SH-SY5Y (cell line): Measurements from ENCODE around the gene CD46.

ENCODE experiments used
- GATA2 ChIP-seq: IDR thresholded peaks from 2 replicates; pipeline ENCODE4 v1.6.1; 2011; ENCODE audit warnings: mild to moderate bottlenecking, low read depth, low read length
- GATA3 ChIP-seq: IDR thresholded peaks from 2 replicates; pipeline ENCODE4 v1.6.1; 2011; ENCODE audit warnings: low read depth, mild to moderate bottlenecking, low read length, moderate library complexity

DNA sequence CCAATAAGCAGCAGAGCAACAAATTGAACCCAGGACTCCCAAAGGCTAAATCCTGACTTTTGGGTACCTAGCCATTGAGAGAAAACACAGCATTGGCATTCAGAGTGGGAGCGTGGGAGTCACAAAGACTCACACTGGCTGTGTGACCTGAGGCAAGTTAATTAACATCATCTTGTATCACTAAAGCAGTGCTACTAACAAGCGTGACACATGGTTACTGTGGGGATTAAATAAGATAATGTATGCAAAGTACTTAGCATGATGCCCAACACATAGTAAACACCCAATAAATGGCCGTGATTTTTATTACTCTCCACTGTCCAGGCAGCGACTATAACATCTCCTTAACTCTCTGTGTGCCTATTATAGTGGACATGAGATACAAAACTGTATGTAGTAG lies 85.8 kb downstream of the CD46 start:
- TF ChIP-seq GATA2 (no peak), GATA3 (no peak)
